GM10266 (cell line): Measurements from ENCODE around the gene KDELR1.

ENCODE experiments used
- DNase-seq: peaks from one replicate; pipeline ENCODE4 v3.0.0; 2012; ENCODE audit errors: extremely low spot score
- CTCF ChIP-seq: IDR thresholded peaks from 2 replicates; pipeline ENCODE4 v1.5.1; 2012; ENCODE audit warnings: mild to moderate bottlenecking, low read depth; ENCODE audit not compliant: control insufficient read depth, insufficient read depth; ENCODE audit errors: missing control alignments

KDELR1 gene

DNA sequence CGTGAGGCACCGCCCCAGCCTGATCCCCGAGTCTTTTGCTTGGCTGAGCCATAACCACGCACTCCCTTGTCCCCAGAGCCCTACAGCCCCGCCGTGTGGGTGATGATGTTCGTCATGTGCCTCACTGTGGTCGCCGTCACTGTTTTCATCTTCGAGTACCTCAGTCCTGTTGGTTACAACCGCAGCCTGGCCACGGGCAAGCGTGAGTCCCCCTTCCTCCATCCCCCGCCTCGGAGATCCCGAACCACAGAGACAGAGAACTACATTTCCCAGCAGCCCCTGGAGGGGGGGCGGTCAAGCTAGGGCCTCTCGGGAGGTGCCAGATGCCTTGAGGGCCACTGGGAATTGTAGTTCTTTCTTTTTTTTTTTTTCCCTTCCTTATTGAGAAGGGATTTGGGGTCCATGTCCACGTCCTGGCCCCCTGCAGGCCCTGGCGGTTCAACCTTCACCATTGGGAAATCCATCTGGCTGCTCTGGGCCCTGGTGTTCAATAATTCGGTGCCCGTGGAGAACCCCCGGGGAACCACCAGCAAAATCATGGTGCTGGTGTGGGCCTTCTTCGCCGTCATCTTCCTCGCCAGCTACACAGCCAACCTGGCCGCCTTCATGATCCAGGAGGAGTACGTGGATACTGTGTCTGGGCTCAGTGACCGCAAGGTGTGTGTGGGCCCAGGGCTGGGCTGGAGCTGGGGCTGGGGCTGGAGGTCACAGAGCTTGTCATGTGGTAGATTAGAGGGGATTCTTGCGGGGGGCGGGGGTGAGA lies 28.0 kb upstream of the KDELR1 start:
- peak; percentile 83 for DNase-seq
- TF ChIP-seq CTCF, result no peak

- DNase-seq, result no peak
- TF ChIP-seq CTCF, result no peak
These were observed 27.1 kb upstream of the KDELR1 start for GRCh38 chr19:48418317-48419064.

GRCh38 chr19:48417421-48417820 lies 26.1 kb upstream of the KDELR1 start:
- no peak for DNase-seq
- no peak for TF ChIP-seq CTCF

DNA sequence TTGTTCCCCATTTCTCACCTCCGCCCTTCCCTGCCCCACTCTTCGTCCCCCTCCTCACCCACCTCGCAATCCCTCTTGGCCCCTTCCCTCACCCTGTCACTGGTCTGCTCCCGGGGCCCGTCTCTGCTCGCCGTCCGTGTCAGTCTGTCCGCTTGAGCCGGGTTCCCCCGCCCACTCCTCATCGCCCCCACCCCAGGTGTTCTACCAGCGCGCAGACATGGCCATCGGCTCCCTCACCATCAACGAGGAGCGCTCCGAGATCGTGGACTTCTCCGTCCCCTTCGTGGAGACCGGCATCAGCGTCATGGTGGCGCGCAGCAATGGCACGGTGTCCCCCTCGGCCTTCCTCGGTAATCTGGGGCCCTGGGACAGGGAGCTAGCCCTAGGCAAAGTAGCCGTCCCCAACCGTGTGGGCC lies 24.5 kb upstream of the KDELR1 start:
- DNase-seq, result no peak
- TF ChIP-seq CTCF, result no peak

DNA sequence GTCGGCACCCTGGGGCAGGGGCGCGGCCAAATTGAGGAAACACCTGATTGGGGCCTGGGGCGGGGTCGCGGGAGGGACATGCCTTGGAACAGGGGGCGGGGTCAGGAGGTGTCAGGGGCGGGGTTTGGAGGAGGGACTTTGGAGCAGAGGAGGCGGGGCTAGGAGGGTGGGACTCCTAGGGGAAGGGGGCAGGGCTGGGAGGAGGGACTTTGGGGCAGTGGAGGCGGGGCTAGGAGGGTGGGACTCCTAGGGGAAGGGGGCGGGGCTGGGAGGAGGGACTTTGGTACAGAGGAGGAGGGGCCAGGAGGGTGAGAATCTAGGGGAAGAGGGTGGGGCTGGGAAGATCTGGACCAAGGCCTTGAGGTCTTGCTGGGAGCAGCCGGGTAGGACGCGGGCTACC lies 24.0 kb upstream of the KDELR1 start:
- no peak for TF ChIP-seq CTCF
- peak; percentile 73 for DNase-seq

DNA sequence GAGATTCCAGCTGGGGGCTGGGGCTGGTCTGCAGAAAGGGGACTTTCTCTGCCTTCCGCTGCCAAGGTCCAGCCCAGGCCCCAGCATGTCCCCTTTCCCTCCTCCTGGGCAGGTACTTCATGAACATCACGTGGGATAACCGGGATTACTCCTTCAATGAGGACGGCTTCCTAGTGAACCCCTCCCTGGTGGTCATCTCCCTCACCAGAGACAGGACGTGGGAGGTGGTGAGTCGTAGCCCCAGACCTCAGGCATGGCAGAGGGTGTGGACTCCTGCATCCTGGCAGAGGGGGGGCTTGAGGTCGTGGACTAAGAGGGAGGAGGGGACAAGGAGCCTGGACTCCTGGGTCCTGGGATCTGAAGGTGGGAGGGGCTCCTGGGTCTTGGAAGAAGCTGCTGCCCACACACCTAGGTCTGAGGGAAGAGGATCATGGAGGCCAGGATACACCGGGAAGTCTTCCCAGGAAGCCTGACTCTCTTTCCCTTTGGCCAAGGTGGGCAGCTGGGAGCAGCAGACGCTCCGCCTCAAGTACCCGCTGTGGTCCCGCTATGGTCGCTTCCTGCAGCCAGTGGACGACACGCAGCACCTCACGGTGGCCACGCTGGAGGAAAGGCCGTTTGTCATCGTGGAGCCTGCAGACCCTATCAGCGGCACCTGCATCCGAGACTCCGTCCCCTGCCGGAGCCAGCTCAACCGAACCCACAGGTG lies 22.7 kb upstream of the KDELR1 start:
- DNase-seq, result no peak

More for the DNA sequence above, 22.7 kb upstream of the KDELR1 start:
- no peak for TF ChIP-seq CTCF
